ENCODE measurements around the gene ADGRD2.

GRCh38 chr9:124415852-124416484 is 34.3 kb upstream of the ADGRD2 start:
- TF ChIP-seq POLR2A (IDR thresholded peaks at IDR 0.05) (no peak), CTCF (IDR thresholded peaks at IDR 0.05) (no peak), POLR2AphosphoS5 (IDR thresholded peaks at IDR 0.05) (no peak), EP300 (IDR thresholded peaks at IDR 0.05; ENCODE audit: low read depth) (no peak)

Measured in transverse colon (tissue), 4 donors.